NCI-H524 treated with DMSO at 0.1 percent for 48 hours (cell line): ENCODE measurements around the gene FAM124B.
A peak's percentile ranks its signal among the peaks of the same experiment; 100 is the strongest.
"Not testable (repeated sequence)": the region's sequence is repeated elsewhere in the genome, so short reads cannot be mapped to it uniquely, and the experiment has no call there.

Source experiments
- DNase-seq: peaks from one replicate; lab custom pipeline; 2025; lab: John Stamatoyannopoulos, UW

Gene FAM124B

DNA sequence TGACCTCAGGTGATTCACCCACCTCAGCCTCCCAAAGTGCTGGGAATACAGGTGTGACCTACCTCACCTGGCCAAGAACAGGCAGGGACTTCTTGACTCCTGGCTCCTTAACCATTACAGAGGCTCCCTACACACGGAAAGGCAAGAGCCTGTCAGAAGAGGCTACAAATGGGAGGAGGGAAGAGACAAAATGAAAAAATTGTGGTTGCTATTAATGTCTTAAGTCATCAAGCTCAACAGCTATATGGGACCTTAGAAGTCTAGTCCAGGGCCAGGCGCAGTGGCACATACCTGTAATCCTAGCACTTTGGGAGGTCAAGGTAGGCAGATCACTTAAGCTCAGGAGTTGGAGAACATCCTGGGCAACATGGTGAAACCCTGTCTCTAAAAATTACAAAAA lies 11.5 kb upstream of the FAM124B start:
- DNase-seq = no peak

DNA sequence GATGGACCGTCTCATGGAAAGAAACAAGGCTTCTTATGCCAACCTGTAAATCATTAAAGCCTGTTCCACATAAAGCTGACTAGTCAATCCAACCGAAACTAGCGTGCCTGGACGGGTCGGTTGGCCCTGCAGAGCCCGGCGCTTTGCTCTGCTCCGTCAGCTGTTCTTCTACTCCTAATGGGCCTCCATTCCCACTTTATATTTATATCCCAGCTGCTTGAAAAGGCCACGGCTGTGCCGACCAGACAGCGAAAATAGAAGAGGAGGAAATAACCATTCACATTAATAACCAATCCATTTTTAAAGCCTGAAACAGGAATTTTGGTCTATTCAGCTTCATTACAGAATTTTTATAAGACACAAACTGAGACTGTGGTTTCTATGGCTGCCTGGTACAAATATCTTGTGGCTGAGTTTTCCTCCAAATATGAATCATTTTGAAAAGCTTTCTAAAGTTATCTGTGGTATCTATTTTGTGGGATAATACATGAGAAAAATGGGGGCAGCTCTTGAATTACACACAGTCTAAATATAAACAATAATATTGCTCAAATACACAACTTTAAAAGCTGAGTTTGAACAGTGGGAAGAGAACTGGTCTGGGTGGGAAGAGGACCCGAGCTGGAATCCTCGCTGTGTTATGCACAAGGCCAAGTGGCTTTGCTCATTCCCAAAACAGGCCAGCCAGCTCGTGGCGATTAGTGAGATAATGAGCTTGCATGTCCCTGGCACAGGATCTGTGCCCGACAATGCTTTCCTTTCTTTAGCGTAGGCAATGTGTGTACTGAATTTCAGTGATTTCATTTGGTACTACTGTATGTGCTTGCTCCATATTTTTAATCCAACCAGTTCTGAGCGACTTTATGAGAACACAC lies 10.5 kb upstream of the FAM124B start:
- no peak for DNase-seq

GRCh38 chr2:224410946-224411561 lies 9.1 kb upstream of the FAM124B start:
- DNase-seq = no peak

- DNase-seq = no peak
Observed at GRCh38 chr2:224408676-224409075, 6.8 kb upstream of the FAM124B start.

- DNase-seq = no peak
Observed at GRCh38 chr2:224407241-224407701, 5.4 kb upstream of the FAM124B start.

- no peak for DNase-seq
Observed at GRCh38 chr2:224405841-224406370, 4.0 kb upstream of the FAM124B start.

DNA sequence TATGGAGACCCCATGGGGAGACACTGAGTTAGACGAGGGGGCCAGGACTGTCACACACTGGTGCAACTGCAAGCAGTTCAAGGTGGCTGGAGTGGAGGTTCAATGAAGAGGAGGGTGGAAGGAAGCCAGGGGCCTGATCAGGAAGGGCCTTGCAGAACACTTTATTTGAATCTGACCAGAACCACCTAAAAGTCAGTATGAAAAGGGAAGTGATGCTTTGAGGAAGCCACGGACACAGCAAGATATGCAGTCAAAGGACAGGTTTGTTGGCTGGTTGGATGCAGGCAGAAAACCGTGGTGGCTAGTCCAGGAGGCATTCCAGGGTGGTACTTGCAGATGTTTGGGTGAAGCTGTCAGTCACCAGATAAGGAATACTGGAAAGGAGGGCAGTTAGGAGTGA lies 3.5 kb upstream of the FAM124B start:
- DNase-seq = no peak

DNA sequence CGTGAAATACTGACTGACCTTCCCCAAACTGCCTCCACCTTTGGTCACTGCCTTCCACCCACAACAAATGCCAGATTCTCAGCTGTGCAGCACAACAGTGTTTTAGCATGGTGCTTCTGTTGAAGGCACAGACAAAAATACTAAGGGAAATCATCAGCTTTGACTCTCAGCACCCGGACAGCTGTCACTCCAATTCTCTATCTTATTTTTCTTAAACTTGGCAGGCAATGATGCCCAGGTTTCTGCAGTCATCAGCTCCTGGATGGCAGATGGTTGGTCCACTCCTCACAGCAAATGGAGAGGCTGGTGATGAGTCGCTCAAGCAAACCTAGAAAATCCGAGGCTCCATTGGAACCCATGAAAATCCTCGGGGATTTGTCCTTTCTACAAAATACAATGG lies 2.9 kb upstream of the FAM124B start:
- DNase-seq = peak; percentile 40

DNA sequence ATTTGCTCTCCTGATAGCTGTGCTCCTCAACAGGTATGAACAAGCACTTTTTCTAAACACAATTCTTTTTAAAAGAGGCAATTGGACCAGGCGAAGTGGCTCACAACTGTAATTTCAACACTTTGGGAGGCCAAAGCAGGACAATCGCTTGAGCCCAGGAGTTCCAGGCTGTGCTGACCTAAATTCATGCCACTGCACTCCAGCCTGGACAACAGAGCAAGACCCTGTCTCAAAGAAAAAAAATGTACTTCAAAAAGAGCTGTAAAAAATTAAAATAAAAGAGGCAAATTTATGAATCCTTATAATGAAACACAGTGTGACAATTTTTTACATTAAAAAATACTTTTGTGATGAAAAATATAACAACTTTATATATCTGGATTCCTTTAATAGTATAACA lies 1.8 kb upstream of the FAM124B start:
- no peak for DNase-seq

DNA sequence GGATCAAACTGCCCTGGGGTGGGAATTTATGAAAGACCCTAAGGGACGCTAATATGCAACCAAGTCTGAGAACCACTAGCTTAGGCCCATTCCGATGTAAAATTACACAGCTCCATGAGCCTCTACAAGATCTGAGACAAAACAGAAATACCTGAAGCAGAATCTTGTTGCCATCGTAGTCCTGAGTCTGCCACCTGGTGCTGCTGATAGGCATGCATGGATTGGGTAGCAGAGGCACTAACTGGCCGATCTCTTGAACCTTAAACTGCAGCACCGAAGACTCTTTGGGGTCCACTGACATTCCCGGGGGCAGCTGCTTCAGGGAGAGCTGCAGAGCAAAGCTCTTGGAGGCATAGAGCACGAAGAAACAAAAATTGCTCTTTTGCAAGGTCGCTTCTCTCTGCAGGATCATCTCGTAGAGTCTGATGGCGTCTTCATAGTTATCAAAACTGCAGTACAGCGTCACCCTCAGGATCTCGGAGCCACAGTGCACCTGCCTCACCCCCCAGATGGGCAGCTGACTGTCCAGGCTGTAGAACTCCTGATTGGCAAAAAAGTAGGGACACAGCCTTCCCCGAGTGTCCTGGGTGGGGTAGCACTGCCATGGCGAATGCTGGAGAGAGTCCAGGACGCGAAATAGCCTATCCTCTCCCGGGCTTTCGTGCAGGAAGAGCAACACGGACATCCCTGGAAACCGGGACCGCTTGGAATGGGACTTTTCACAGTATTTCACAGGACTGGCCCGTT lies 848 bp downstream of the FAM124B start:
- DNase-seq = no peak

DNA sequence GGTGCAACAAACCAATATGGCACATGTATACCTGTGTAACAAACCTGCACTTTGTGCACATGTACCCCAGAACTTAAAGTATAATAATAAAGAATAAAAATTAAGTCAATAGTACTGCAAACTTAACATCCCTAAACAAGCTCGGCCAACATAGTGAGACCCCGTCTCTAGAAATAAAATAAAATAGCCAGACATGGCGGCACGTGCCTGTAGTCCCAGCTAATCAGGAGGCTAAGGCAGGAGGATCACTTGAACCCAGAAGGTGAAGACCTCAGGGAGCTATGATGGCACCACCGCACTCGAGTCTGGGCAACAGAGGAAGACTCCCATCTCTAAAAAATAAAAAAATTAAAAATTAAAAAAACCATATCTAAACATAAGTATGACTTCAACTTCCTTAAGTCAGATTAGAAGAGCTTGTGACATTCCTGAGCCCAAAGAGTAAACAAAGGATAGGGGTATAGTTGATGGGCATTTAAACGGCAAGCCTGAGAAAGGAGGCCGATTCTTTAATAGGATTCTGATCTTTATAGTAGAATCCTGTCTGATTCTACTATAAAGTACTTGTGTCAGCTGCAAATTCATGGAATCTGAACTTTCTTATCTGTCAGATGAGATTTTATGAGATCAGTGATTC lies 1.6 kb downstream of the FAM124B start:
- DNase-seq = no peak

GRCh38 chr2:224398289-224398688 lies 3.6 kb downstream of the FAM124B start:
- no peak for DNase-seq

DNA sequence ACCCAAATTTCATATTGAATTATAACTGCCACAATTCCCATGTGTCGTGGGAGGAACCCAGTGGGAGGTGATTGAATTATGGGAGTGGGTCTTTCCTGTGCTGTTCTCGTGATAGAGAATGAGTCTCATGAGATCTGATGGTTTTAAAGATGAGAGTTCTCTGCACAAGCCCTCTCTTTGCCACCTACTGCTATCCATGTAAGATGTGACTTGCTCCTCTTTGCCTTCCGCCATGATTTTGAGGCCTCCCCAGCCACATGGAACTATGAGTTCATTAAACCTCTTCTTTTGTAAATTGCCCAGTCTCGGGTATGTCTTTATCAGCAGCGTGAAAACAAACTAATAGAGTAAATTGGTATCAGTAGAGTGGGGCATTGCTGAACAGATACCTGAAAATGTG lies 4.8 kb downstream of the FAM124B start:
- DNase-seq = not testable (repeated sequence)

DNA sequence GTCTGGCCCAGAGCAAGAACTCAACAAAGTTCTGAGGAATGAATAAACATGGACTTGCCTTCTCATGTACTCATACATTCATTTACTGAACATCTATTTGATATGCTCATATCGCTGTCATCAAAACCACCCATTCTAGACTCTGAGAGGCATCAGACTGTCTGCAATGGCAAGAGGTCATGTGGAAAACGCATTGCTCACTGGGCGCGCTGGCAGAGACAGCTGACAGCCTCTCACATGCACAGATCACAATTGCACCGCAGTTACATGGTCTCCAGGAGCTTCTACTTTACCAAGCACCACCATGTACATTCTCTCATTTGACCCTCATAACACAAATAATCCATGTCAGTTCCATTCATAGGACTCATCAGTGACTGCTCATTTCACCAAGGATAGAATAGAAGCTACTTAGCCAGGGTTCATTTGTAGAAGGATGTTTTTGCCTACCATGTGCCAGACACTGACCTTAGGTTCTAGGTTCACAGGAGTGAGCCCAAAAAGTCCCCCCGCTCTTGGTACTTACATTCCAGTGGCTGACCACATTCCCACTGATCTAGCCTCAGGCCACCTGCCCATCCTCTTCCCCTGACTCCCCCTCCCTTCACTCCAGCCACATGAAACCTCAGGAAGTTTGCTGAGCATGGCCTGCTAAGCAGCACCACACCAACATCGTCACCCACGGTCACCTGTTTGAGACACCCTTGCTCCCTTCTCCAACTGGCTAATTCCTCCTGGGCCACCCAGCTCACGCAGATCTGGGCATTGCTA lies 6.1 kb downstream of the FAM124B start:
- no peak for DNase-seq

GRCh38 chr2:224393157-224393872 lies 8.6 kb downstream of the FAM124B start:
- DNase-seq = no peak

DNA sequence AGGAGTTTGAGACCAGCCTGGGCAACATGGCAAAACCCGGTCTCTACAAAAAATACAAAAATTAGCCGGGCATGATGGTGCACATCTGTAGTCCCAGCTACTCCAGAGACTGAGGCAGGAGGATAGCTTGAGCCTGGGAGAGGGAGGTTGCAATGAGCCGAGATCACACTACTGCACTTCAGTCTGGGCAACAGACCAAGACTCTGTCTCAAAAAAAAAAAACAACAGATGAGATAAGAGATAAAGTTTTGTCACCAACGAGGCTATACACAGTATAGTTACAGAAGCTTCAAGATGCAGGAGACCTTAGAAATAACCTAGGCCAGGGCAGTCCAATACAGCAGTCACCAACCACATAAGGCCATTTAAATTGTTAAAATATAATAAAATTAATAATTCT lies 9.4 kb downstream of the FAM124B start:
- DNase-seq = no peak

DNA sequence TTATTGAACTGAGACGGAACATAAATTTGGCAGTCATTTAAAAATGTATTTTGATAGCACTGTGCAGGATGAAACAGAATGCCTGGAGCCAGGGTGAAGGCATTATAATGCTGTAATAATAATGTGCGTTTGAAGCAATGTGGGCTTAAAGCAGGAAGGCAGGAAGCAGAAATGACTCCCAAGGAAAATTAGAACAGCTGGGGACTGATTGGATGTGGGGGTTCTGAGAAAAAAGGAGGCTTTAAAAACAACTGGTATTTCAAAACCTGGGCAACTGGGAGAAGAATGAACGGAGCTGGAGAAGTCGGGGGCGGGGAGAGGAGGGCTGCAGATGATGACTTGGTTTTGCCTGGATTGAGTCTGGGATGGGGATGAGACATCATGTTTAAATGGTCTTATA lies 12.6 kb downstream of the FAM124B start:
- no peak for DNase-seq

DNA sequence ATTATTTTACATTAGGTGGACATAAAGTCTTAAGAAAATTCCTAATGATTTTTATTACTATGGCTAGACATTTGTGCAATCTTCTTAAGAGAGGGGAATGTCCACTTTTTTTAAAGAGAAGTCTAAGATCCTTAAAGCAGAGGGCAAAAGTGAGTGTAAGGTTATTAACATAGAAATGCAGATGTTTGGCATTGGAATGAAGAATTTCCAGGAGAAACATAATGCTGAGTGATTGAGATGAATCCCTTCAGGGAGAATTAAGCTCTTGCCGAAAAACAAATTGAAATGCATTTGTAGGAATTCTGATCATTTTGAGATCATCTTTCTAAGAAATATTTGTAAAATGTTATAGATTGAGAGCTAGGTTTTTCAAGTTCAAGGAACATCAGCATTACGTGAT lies 15.0 kb downstream of the FAM124B start:
- no peak for DNase-seq

DNA sequence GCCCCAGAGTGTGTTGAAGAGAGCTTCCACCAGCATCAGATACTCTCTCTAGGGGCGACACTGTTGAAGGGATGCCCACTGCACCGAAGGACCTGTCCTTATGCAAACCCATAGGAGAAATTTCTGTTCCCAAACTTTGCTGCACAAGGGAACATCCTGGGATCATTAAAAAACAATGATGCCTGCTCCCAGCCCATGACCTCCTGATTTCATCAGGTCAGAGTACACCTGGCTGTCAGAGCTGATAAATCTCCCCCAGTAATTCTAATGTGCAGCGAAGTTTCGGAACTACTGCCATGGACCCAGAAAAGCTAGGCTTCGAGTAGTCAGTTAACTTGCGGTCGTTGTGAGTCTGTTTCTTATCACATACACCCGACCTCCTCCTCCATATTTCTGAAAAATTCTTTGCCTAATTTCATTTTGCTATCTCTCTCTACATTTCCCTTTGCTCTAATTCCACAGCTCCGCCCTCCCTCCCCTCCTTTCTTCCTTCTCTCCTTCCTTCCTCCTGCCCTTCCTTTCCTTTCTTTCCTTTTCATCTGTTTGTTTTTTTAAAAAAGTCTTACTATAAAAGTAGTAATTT lies 18.8 kb downstream of the FAM124B start:
- DNase-seq = no peak

GRCh38 chr2:224382280-224382647 lies 19.6 kb downstream of the FAM124B start:
- DNase-seq = not testable (repeated sequence)
